Right lobe of liver (tissue), 6 donors: ENCODE measurements around the gene IRF5. TPM values are rescaled to one million over a fixed set of nuclear protein-coding genes. Genes with fewer than 3 reads are reported as not detected.

Source experiments
- ATAC-seq, 4 donors: fragments of 200-7000 bp; cut with Tn5 transposase; one replicate each; pipeline ENCODE4 v1.9.1; 2020; ENCODE audit warnings: mild to moderate bottlenecking in 4 of 4, moderate library complexity in 4 of 4
- DNase-seq, 3 donors: peaks; one replicate each; pipeline ENCODE4 v3.0.0-alpha.2; 2020
- H3K27ac ChIP-seq, 3 donors: fragments of 200-600 bp; one replicate each; pipeline ENCODE4 v1.8.0; 2022
- H3K27me3 ChIP-seq, 2 donors: fragments of 200-600 bp; one replicate each; pipeline ENCODE4 v1.8.0; 2022
- H3K36me3 ChIP-seq, 4 donors: fragments of 200-600 bp; sonication (generic) in 1 of 4; one replicate each; pipeline versions ENCODE4 v1.5.1 to v1.8.0; 2017 to 2022; ENCODE audit warnings: control low read depth in 1 of 4
- H3K4me1 ChIP-seq, 4 donors: fragments of 200-600 bp; sonication (generic) in 1 of 4; one replicate each; pipeline versions ENCODE4 v1.5.1 to v1.8.0; 2017 to 2022; ENCODE audit warnings: control low read depth in 1 of 4
- H3K4me3 ChIP-seq, 3 donors: fragments of 200-600 bp; one replicate each; pipeline ENCODE4 v1.8.0; 2022
- H3K9me3 ChIP-seq, 4 donors: fragments of 200-600 bp; sonication (generic) in 1 of 4; one replicate each; pipeline versions ENCODE4 v1.5.1 to v1.8.0; 2017 to 2022; ENCODE audit warnings: control low read depth in 1 of 4
- CTCF ChIP-seq, 4 donors: fragments of 200-600 bp in 3 of 4; fragments of 450-650 bp in 1 of 4; IDR thresholded peaks; one replicate each; pipeline versions ENCODE4 v1.5.1 to v1.8.0; 2016 to 2022; ENCODE audit warnings: antibody characterized with exemption in 4 of 4, mild to moderate bottlenecking in 2 of 4
- POLR2A ChIP-seq: fragments of 450-650 bp; IDR thresholded peaks from one replicate; pipeline ENCODE4 v1.6.1; 2017; ENCODE audit warnings: antibody characterized with exemption, mild to moderate bottlenecking
- WGBS: methylation state at CpG from one replicate; pipeline ENCODE4 v1.1.6; 2018; ENCODE audit warnings: low coverage, low lambda C conversion rate; ENCODE audit not compliant: insufficient coverage; ENCODE audit errors: missing lambda C conversion rate; 5-methylcytosine and 5-hydroxymethylcytosine counted together
- intact Hi-C, 2 donors: fragments of 100-400 bp; cut with DNase I; formaldehyde crosslinking; loops; one replicate each; pipeline versions ENCODE4 v1.11.2 to v1.14.1; 2022
- total RNA-seq, 6 experiments: library from RNA; depleted of rRNA in 2 of 6; stranded (reverse); fragments of >200 nt in 2 of 6; fragmentation: NEBNext Ultra II Directional in 3 of 6; extraction: Animal tissue kit (Norgen Biotek cat#: 25700) in 3 of 6; gene quantifications; one replicate each; pipeline versions ENCODE4 v1.1.0 to v1.2.4, GENCODE V29; 2016 to 2023
- donor health status: DM: no; HTN: yes; CAD: no.
- donor health status: DM: no; HTN: no; CAD: no.
- donor health status: DM: no; HTN: no; CAD: no.
- donor health status: DM: no; HTN: yes; CAD: no.
- donor health status: DM: no; HTN: yes; CAD: no.

Gene IRF5
- total RNA-seq, 6 experiments from 2014 or later = 4.6 to 8.9 (median 6.4) TPM

DNA sequence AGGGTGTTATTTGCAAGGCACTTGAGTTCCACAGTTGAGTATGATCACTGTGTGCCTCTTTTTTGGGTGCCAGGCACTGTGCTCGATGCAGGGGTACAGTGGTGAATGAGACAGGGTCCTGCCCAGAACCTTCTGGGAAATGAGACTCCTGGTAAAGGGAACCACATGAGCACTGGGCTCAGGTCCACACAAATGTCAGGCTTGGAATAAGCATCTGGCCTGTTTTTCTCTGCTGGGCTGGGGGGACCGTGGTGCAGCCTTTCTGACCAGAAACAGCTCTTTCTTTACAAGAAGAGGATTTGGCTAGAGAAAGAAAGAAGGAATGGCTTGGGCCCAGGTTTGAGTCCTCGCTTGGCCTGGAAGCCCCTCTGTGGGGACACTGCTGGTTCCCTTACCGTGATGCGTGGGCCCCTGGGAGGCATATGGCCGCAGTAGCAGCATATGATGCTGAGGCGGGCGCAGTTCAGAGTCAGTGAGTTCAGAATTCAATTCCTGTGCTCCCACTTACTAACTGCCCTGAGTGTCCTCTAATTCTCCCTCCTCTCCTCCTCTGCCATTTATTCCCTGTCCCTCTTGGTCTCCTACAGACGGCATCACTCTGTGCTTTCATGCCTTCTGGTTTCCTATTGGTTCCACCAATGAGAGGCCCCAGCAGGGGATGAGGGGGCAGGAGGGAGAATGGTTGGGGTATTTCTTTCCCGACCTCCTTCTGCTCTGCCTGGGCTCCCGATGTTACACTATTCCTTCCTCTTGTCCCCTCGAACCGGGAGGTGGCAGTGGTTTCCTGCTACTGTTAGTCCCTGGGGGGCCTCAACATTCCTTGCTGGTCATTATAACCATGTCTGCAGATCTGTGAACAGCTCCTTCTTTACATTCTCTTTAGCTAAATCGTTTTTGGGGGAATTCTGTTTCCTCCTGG is 17.6 kb upstream of the IRF5 start:
- ATAC-seq (peak in 1 of 4 donors; percentile 15), DNase-seq (peak in 1 of 3 donors; percentile 30)
- no peaks in the 10 kb centered on the region for H3K27me3 ChIP-seq
- H3K4me3 ChIP-seq = no peak overlapping the region
- H3K36me3 ChIP-seq = no peaks in the 10 kb centered on the region
- 27% methylated on average over 5 of the region's 14 CpGs for WGBS
- no peak overlapping the region for H3K27ac ChIP-seq
- H3K4me1 ChIP-seq = no peaks in the 10 kb centered on the region
- H3K9me3 ChIP-seq = no peaks in the 10 kb centered on the region
- TF ChIP-seq POLR2A = no peak
- no peak for TF ChIP-seq CTCF (IDR thresholded peaks at IDR 0.05)
- intact Hi-C loops = no loop called here

- H3K4me3 ChIP-seq = no peak overlapping the region
- no peaks in the 10 kb centered on the region for H3K27me3 ChIP-seq
- intact Hi-C loops = no loop called here
- no peaks in the 10 kb centered on the region for H3K4me1 ChIP-seq
- no peak overlapping the region for H3K27ac ChIP-seq
- TF ChIP-seq CTCF (IDR thresholded peaks at IDR 0.05) (no peak), POLR2A (no peak)
- ATAC-seq = no peak
- no peaks in the 10 kb centered on the region for H3K36me3 ChIP-seq
- DNase-seq = peak in 1 of 3 donors; percentile 39
- no peaks in the 10 kb centered on the region for H3K9me3 ChIP-seq
- WGBS = 48% methylated on average over 12 of the region's 13 CpGs
Measured at GRCh38 chr7:128920913-128921582, 16.7 kb upstream of the IRF5 start.

DNA sequence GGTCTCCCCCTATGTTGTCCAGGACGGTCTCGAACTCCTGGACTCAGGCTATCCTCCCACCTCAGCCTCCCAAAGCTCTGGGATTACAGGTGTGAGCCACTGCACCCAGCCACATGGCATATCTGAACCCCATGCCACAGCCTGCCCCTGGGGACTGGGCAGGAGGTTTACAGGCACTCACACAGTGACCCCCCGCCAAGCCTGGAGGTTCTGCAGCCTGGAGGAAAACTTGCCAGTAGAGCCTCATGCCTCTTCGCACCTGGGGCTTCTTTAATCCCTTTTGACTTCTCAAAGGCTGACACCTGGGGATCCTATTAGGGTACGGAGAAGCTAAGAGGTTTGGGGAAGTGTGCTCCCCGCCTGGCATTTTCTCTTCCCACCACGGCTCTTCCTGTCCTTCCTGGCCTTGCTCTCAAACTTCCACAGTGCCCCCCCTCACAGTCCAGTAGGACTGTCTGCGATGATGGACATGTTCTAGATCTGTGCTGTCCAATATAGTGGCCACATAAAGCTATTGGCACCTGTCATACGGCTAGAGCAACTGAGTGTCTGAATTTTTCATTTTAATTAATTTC is 15.8 kb upstream of the IRF5 start:
- intact Hi-C loops = no loop called here
- no peaks in the 10 kb centered on the region for H3K36me3 ChIP-seq
- H3K4me1 ChIP-seq = no peaks in the 10 kb centered on the region
- H3K9me3 ChIP-seq = no peaks in the 10 kb centered on the region
- ATAC-seq = no peak
- 80% methylated on average over 8 of the region's 9 CpGs for WGBS
- no peak overlapping the region for H3K4me3 ChIP-seq
- no peak overlapping the region for H3K27ac ChIP-seq
- no peaks in the 10 kb centered on the region for H3K27me3 ChIP-seq
- DNase-seq = no peak
- TF ChIP-seq CTCF (IDR thresholded peaks at IDR 0.05) = no peak
- no peak for TF ChIP-seq POLR2A

DNA sequence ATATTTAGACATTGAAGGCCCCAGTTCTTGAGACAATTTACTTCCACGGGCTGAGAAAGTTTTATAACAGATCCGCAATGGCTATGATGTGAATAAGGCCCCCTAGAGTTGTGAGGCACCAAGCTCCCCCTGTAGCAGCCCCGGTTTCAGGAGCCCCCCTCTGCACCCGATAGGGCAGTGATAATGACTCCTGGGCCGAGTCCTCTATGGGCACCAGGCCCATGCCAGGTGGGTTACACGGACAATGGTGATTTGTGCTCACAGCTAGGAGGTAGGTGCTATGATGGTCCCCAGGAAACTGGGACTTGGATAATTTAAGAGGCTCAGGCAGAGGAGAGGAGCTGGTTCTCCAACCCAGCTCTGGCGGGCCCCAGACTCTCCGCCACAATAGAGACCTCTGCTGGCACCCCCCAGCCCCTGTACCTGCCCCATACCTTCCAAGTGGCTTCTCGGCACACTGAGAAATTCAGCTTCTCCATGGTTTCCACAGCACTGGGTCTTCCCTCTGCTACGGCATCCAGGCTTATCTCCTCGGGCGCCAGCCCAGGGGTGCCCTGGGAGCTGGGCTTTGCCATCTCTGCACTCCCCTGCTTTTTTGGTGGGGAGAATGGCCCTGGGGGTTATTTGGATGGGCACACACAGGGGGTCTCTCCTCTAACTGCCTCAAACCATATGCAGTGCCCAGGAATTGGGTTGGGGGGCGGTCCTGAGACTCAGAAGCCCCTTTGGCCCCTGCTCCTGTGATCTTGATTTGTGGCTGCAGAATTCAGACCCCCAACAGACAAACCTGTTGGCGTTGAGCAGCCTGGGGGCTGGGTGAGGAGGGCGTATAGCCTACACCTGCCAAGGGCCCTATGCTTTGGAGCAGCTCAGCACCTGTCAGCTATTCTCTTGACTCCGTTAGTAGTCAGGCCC is 15.0 kb upstream of the IRF5 start:
- Histone ChIP-seq H3K4me3 (no peak overlapping the region), H3K36me3 (no peaks in the 10 kb centered on the region), H3K9me3 (no peaks in the 10 kb centered on the region), H3K27me3 (no peaks in the 10 kb centered on the region), H3K4me1 (no peaks in the 10 kb centered on the region), H3K27ac (no peak overlapping the region)
- TF ChIP-seq POLR2A (no peak), CTCF (IDR thresholded peaks at IDR 0.05) (no peak)
- intact Hi-C loops = no loop called here
- DNase-seq (peak in 1 of 3 donors; percentile 25), ATAC-seq (no peak)
- WGBS = 79% methylated on average over 5 of the region's 16 CpGs
